ENCODE measurements around the gene PCDHGB5. TPM values are rescaled to one million over a fixed set of nuclear protein-coding genes. Genes with fewer than 3 reads are reported as not detected.

The PCDHGB5 gene
- polyA plus RNA-seq, 1 of the 3 experiments (the other 2 are of a cell fraction), result 0.15 TPM

GRCh38 chr5:141389153-141390042 is 8.3 kb upstream of the PCDHGB5 start:
- H3K4me2 ChIP-seq, result no peak overlapping the region
- no peak for DNase-seq
- H3K9me2 ChIP-seq, result no peaks in the 10 kb centered on the region
- H3K9ac ChIP-seq, result no peak overlapping the region
- peaks cover 7% of the 10 kb centered on the region; the same call in 1 of the 2 replicates for H3K9me3 ChIP-seq
- H3K27ac ChIP-seq (ENCODE audit: low read depth in 2 of 2, low read length in 1 of 2), result no peak overlapping the region
- no peaks in the 10 kb centered on the region for H3K79me2 ChIP-seq (ENCODE audit: insufficient read depth)
- H3K36me3 ChIP-seq (replicated peaks in 1 of 2; ENCODE audit: control insufficient read depth in 1 of 2, insufficient read depth in 2 of 2, low read length in 1 of 2), result peaks cover 0 to 19% of the 10 kb centered on the region in 2 experiments
- H3K27me3 ChIP-seq (ENCODE audit: insufficient read depth), result no peaks in the 10 kb centered on the region
- H3K4me3 ChIP-seq (ENCODE audit: low read depth in 2 of 2, low read length in 1 of 2), result no peak overlapping the region; a peak in 1 of 4 replicates
- WGBS (ENCODE audit: low lambda C conversion rate), result 83% methylated on average over 50 of the region's 77 CpGs
- H4K20me1 ChIP-seq (ENCODE audit: insufficient read depth), result no peaks in the 10 kb centered on the region
- no peaks in the 10 kb centered on the region for H3K4me1 ChIP-seq (ENCODE audit: control insufficient read depth in 1 of 2, insufficient read depth in 2 of 2, low read depth in 1 of 2, low read length in 1 of 2)
- H2AFZ ChIP-seq (ENCODE audit: low read depth), result no peak overlapping the region
- ChIA-PET CTCF (interaction anchor here (1.1 to 2.4 kb wide), 3 partner anchors 135 to 515 kb away, joined by 3 to 11 read pairs (median 4); no protein-coding TSS in a partner anchor), POLR2A (no interaction called here)
- no peaks in the 10 kb centered on the region for H3F3A ChIP-seq (replicated peaks; ENCODE audit: insufficient read depth)
- TF ChIP-seq RXRA (IDR thresholded peaks at IDR 0.05; ENCODE audit: borderline replicate concordance, low read depth) (no peak), MEF2A (IDR thresholded peaks at IDR 0.05; ENCODE audit: borderline replicate concordance, low read depth) (no peak), JUND (IDR thresholded peaks at IDR 0.05) (no peak), FOXM1 (IDR thresholded peaks at IDR 0.05; ENCODE audit: low read depth) (no peak), SIN3A (IDR thresholded peaks at IDR 0.05; ENCODE audit: borderline replicate concordance, low read depth, low read length) (no peak), ELF1 (IDR thresholded peaks at IDR 0.05) (no peak), MAX (IDR thresholded peaks at IDR 0.05; ENCODE audit: low read depth) (no peak), SMC3 (IDR thresholded peaks at IDR 0.05; ENCODE audit: low read depth, low read length) (no peak), MXI1 (IDR thresholded peaks at IDR 0.05; ENCODE audit: low read depth, low read length) (no peak), NRF1 (IDR thresholded peaks at IDR 0.05; ENCODE audit: low read depth, low read length) (no peak), EZH2phosphoT487 (IDR thresholded peaks at IDR 0.05; ENCODE audit: borderline replicate concordance, low read depth) (no peak), RFX5 (IDR thresholded peaks at IDR 0.05; ENCODE audit: low read length) (no peak), POLR2AphosphoS5 (IDR thresholded peaks at IDR 0.05; ENCODE audit: low read depth, low read length) (no peak), CTCF (IDR thresholded peaks at IDR 0.05) (no peak)
- TF ChIP-seq, protein P1, sequence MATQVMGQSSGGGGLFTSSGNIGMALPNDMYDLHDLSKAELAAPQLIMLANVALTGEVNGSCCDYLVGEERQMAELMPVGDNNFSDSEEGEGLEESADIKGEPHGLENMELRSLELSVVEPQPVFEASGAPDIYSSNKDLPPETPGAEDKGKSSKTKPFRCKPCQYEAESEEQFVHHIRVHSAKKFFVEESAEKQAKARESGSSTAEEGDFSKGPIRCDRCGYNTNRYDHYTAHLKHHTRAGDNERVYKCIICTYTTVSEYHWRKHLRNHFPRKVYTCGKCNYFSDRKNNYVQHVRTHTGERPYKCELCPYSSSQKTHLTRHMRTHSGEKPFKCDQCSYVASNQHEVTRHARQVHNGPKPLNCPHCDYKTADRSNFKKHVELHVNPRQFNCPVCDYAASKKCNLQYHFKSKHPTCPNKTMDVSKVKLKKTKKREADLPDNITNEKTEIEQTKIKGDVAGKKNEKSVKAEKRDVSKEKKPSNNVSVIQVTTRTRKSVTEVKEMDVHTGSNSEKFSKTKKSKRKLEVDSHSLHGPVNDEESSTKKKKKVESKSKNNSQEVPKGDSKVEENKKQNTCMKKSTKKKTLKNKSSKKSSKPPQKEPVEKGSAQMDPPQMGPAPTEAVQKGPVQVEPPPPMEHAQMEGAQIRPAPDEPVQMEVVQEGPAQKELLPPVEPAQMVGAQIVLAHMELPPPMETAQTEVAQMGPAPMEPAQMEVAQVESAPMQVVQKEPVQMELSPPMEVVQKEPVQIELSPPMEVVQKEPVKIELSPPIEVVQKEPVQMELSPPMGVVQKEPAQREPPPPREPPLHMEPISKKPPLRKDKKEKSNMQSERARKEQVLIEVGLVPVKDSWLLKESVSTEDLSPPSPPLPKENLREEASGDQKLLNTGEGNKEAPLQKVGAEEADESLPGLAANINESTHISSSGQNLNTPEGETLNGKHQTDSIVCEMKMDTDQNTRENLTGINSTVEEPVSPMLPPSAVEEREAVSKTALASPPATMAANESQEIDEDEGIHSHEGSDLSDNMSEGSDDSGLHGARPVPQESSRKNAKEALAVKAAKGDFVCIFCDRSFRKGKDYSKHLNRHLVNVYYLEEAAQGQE (IDR thresholded peaks at IDR 0.05; ENCODE audit: low read depth, low read length), result no peak
- TF ChIP-seq, protein P2, sequence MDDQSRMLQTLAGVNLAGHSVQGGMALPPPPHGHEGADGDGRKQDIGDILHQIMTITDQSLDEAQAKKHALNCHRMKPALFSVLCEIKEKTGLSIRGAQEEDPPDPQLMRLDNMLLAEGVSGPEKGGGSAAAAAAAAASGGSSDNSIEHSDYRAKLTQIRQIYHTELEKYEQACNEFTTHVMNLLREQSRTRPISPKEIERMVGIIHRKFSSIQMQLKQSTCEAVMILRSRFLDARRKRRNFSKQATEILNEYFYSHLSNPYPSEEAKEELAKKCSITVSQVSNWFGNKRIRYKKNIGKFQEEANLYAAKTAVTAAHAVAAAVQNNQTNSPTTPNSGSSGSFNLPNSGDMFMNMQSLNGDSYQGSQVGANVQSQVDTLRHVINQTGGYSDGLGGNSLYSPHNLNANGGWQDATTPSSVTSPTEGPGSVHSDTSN (IDR thresholded peaks at IDR 0.05), result no peak
- TF ChIP-seq, protein P3, sequence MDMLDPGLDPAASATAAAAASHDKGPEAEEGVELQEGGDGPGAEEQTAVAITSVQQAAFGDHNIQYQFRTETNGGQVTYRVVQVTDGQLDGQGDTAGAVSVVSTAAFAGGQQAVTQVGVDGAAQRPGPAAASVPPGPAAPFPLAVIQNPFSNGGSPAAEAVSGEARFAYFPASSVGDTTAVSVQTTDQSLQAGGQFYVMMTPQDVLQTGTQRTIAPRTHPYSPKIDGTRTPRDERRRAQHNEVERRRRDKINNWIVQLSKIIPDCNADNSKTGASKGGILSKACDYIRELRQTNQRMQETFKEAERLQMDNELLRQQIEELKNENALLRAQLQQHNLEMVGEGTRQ (IDR thresholded peaks at IDR 0.05; ENCODE audit: borderline replicate concordance, low read depth, low read length), result no peak

Measured in SK-N-SH (cell line).